Amniotic epithelial cell (primary cell): ENCODE data around the gene CNGA3.
A peak's percentile ranks its signal among the peaks of the same experiment; 100 is the strongest.

Experiments
- DNase-seq: peaks from one replicate; pipeline ENCODE4 v3.0.0-alpha.2; 2010; ENCODE audit warnings: low read depth

Gene CNGA3

DNA sequence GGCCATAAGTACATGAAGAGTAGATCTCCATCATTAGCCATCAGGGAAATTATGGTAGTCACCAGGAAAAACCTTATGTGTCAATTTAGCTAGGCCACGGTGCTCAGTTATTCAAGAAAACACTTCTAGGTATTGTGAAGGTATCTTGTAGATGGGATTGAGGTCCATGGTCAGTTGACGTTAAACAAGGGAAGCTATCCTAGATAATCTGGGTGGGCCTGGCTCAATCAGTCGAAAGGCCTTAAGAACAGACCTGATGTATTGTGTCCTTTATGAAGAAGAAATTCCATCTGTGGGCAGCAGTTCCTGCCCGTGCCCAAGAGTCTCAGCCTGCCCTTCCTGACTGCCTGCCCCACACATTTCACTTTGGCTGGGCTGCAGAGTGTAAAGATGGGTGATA lies 16.7 kb upstream of the CNGA3 start:
- no peak for DNase-seq

DNA sequence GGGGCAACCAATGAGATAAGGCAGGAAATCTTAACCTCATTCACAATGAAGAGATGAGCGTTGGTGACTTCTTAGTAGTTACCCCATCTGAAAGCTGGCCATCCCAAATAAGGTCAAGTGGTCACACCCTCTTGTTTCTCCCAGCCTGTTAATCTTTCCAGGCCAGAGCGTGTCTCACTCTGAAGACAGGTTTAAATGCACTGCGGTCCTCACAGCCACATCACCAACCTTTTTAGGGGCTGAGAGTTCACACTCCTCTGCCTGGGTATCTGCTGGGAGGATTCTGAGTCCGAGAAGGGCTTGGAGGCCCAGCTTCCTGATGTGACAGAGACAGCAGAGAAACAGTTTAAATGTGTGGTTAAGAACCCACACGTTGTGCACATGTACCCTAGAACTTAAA lies 13.3 kb upstream of the CNGA3 start:
- DNase-seq, result no peak

DNA sequence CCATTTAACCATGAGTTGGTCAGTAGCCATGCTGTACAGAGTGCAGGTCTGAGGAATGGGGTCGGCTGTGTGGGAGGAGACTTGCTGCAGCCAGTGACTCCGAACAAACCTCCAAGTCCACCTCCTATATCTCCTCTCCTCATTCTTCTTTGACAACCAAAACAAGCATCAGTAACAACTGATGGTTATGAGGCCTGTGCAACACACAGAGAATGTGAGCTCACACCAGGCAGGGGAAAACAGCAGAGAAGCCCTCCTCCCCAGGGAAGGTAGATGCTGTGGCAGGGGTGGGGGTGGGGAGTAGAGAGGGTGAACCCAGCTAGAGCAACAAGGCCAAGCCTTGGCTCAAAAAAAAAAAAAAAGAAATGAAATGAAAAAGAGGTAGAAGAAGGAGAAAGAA lies 12.3 kb upstream of the CNGA3 start:
- peak; percentile 22 for DNase-seq

DNA sequence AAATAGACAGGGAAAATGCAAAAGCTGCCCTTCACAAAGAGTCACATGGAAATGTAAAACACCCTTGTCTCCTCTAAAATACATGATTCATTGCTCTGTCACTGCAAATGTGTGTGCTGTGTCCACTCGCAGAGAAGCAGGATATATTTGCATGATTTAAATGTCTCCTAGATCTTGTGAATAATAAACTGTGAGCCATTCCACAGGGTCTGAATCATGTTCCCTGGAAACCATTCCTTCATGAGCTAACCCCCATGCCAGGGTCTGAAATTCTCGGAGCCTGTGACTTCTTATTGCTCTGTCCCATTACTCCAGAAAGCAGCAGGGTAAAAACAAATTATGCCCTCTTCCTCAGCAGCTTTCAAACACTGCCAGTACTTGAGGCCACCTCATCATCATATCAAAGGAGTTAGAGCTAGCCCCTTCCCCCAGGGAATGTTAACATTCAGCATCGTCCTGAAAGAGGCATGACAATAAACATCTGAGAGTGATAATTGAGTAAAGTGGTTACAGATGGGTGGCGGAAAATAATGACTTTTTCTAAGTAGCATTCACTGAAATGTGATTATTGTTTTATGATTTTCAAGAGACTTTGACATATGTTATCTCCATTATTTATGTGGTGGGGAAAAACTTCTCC lies 11.7 kb upstream of the CNGA3 start:
- peak; percentile 86 for DNase-seq

DNA sequence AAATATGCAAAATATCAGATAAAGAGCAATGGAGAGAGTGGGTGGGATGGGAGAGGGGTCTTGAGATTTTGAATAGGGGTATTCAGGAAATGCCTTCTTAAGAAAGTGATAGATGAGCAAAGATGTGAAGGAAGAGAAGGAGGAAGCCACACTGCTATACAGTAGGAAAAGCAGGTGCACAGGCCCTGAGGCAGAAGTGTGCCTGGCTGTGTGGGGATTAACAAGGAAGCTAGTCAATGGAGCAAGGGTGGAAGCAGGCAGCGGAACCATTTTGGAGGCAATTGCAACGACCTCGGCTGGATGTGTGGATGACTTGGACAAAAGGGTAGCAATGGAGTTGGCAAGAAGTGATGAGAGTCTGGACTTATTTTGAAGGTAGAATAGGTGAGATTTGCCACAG lies 11.0 kb upstream of the CNGA3 start:
- DNase-seq, result no peak

DNA sequence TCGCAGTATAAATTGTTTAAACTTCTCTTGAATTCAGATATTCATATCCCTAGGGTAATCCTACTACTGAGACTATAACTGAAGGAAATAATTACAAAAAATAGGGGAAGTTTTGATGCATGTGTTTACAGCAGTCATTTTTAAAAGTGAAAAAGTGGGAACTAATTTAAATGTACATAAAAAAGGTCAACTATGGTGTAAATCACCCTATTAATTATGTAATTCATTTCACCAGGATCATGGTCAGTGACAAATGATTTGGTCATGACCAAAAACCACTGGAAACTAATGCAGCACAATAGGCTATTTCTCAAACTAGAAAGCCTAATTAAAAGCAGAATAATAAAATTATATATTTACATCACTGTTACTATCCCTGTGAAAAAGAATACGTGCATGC lies 5.0 kb upstream of the CNGA3 start:
- no peak for DNase-seq

DNA sequence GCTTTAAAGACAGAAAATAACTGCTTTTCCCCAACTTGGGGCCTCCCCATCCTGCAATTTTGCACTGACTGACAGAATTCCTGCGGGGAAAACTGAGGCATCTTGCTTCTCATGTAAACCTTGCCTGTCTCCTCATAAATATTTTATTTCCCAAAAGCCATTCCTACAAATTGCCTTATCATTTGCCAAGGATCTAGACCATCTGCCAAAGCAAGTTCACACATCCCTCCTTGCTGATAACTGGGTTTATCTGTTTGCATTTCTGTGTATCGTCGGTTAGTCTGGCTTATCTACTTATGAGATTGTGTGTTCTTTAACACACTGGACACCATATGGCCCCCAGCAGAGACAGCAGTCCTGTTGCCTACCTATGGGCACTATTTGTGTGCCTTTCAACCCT lies 3.0 kb upstream of the CNGA3 start:
- DNase-seq, result no peak

DNA sequence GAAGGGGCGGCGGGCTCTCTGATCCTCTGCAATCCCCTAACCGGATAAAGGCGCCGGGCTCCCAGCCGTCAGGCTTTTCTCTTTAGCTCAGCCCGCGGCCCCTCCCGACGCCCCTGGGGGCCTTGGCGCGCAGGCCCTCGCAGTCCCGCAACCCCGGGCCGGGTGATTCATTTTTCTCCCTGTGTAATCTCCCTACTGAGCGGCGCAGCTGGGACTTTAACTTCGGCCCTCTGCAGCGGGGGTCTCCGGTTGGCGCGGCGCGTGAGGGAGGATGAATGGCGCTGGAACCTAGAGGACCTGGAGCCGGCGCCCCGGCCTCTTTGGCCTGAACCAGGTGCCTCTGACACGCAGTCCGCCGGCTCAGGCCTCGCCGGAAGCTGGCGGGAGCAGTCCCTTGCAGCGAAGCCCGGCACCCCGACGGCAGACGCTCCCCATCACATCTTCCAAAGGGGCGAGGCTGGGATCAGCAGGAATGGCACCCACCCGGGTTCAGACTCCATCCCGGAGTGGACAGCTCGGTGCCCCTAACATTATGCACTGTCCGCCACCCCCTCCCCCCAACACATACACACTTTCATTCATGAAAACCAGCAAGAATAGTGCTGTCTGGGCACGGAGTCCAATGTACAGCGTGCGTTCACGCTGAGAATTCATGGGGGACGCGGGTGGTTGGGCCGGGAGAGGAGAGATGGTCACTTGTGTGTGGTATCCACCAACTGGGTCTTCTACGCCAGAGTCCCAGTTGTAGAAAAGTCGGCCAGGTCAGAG lies 1.2 kb downstream of the CNGA3 start:
- DNase-seq, result no peak

DNA sequence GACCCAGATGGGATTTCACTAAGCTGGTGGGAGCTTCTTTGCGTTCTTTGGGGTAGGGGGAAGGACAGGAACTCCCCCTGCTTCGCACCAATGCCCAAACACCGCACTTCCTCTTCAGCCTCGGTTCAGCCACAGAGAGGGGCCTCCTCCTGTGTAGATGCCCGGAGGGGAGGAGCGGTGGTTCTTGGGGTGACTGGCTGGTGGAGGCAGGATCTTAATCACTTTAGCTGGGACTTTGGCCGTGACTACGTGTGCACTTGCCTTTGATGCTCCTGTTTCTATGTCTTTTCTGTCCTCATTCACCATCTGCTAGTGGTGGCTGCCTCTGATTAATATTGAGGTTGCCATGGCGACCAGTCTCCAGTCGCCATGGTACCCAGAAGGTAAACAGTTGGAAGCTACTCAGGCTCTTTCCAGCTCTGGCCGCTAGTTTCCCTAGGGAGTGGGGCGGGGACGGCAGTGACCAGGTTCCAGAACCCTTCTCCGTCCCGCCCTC lies 1.9 kb downstream of the CNGA3 start:
- no peak for DNase-seq

DNA sequence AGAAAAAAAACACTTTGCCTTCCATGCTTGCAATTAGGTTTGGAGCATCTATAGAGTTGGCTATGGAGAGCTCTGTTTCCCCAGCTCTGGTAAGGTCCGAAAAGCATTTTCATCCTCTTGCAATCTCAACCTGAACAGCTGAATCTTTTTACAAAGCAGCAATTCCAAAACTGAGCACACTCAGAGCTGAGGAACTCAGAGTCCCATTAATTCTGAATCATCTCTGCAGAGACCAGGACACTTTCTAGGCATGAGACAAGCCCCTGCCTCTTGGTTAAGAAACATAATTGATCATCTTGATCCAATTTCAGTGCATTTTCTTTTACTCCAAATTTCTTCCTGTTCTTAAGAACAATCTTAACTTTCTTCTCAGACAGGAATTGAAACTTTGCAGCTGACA lies 4.2 kb downstream of the CNGA3 start:
- DNase-seq, result no peak

DNA sequence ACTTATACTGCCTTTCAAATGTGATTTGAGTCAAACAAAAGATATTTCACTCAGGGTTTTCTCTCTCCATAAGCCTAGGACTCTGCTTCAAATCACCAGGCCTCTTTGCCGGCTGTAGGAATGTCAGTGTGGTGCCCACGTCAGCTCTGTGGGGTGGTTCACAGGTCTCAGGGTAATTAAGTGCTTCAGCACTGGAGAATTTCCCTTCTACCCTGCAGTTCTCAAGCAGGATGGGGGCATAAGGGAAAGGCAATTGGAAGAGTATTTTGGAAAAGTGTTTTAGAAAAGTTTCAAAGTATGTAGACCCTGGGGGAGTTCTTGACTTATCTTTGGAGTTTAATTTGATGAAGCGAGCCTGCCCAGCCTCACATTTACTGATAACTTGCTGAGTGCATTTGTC lies 9.6 kb downstream of the CNGA3 start:
- DNase-seq, result no peak

DNA sequence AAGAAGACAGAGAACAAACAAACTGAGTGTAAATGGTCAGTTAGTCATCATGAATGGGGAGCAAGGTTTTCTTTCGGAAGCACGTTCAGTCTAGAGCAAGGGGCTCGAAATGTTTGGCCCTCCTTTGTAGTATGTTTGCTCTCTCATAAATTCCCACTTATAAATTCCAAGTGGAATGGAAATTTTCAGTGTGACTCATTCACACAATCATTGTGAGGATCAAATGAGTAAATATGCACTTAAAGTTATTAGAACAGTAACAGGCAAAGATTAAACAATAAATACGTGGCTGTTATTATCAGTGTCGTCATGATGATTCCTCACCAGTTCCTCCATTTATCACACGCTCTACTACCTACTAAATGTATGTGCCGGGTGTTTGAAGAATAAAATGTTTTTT lies 10.5 kb downstream of the CNGA3 start:
- no peak for DNase-seq

DNA sequence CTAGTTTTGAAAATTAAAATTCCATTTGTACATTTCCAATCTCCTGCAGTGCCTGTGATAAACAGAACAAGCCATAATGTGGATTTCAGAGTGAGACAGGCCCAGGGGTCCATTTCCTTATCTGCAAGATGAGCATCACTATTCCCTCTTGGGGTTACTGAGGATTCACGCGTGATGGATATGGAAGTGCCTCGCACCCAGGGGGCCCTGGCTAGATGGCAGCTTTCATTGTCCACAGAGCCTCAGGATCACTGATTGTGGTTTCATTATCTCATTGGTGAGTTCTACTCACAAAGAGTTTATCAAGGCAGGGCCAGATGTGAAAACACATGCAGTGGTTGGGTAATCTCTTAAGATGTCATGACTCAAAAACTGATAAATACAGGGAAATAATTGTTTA lies 11.6 kb downstream of the CNGA3 start:
- peak; percentile 49 for DNase-seq

DNA sequence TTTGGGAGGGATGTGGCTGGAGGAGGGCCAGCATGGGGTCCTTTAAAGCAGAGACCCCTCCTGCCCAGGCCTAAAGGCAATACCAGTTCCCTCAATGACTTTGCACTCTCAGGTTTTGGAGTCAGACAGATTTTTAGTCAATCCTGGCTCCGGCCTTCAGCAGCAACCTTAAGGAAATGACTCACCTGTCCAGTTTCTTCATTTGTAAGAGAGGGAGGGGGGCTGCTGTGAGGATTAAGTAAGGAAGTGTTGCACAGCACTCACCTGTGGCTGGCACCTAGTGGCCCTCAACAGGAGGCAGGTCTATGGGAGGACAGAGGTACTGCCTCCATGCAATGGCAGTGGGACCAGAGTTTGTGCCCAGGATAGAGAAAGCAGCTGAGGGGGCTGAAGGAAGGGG lies 13.7 kb downstream of the CNGA3 start:
- no peak for DNase-seq

DNA sequence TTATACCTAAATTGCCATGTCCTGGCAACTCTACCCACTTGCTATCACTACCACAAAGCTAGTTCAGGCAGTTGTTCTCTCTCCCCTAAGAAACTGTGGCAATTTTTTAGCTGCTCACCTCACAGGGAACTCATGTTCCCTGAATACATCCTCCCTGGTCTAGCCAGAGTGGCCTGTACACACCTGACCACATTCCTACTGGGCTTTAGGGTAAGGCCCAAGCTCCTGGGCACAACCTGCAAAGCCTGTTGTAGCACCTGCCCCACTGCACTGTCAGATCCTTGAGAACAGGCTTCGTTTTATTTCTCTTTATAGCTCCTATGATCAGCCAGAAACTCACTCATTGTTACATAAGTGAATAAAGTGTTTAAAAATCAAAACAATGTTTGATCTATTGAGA lies 21.5 kb downstream of the CNGA3 start:
- no peak for DNase-seq

DNA sequence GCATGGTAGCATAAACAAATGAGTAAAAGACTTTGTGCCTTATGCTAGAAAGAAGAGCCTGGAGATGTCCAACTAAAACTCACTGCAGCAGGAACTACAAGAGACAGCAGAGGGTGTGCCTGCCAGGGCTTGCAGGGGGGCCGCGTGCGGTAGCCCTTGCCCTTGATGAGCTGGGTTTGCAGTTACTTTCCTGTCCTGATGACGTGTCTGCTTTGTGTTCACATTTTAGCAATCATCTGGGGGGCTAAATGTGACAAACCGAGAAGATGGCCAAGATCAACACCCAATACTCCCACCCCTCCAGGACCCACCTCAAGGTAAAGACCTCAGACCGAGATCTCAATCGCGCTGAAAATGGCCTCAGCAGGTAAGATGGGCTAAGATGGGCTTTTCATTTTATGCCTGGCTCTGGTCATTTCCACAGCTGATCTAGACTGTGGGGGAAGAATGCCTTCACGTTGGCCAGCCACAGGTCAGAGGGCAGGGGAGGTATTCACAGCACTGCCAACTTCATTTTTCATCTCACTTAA lies 23.5 kb downstream of the CNGA3 start:
- DNase-seq, result no peak

DNA sequence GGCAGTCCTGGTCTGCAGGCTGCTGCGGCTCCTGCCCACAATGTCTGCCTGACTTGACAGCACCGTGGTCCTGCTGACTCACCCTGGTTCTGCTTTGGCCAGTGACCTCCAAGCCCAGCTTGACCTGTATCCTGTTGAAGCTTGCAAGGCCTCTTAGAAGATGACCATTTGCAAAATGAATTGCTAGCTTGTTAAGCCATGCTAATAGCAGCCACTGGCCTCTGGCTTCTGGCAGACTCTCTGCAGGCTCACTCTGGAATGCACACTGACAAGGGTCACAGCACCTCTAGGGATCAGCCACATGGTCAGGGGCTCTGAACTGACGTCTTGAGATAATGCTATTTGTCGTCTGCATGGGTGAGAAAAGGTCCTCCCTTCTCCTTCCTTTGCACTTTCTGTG lies 25.9 kb downstream of the CNGA3 start:
- no peak for DNase-seq

DNA sequence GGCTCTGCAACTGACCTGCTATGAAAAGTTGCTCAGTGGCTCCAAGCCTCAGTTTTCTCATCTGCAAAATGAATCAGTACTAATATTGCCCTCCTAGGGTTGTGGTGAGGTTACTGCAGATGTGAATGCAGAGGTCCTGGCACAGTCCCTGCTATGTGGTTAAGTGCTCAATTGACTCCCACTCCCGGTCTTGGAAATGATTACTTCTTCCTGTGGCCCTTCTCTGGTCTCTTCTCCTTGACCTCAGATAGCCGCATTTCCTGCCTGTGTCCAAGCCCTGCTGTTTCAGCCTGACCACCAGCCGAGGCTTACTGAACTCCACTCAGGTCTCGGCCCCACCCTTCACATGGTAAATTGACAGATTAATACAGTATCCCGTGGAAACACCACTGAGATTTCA lies 26.3 kb downstream of the CNGA3 start:
- DNase-seq, result no peak

DNA sequence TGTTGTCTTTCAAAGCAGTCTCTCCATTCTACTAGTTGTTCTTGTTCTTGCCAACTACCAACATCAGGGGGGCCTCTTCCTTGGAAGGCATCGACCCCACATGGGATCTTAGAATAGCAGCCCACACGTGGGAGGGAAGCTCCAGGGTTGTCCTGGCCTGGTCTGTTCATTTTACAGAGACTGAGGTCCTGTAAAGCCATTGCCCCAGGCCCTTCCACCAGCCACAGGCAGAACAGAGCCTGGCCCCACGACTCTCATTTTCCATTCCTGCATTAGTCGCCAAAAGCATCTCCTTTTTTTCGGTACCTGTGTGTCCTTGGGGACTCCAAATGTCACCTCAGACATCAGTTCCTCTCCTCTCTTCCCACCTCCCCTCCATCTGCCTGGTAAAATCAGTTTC lies 28.0 kb downstream of the CNGA3 start:
- no peak for DNase-seq

DNA sequence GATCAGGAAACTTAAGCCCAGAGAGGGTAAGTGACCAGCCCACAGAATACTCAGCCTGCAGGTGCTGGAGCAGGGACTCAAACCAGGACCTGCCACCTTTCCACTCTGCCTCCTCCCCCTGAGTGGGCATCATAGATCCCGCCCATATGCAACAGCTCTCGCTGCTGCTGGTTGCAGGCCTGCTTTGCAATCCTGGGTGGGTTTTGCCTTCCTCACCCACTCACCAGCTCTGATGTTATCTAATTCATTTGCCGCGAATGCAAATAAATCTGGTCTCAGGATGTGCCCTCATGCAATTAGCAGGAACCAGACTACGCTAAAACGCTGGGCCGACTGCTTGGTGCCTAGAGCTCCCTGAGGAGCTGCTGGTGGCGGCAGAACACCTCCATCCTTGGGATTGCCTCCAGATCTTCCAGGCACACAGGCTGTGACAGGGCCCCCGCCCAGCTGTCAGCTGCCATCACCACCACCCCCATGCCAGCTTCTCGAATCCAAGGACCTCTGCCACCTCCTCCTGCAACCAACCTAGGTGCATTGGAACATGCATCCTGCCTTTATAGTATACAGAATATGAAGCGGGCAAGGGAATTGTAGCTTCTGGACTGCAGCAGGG lies 28.8 kb downstream of the CNGA3 start:
- no peak for DNase-seq

DNA sequence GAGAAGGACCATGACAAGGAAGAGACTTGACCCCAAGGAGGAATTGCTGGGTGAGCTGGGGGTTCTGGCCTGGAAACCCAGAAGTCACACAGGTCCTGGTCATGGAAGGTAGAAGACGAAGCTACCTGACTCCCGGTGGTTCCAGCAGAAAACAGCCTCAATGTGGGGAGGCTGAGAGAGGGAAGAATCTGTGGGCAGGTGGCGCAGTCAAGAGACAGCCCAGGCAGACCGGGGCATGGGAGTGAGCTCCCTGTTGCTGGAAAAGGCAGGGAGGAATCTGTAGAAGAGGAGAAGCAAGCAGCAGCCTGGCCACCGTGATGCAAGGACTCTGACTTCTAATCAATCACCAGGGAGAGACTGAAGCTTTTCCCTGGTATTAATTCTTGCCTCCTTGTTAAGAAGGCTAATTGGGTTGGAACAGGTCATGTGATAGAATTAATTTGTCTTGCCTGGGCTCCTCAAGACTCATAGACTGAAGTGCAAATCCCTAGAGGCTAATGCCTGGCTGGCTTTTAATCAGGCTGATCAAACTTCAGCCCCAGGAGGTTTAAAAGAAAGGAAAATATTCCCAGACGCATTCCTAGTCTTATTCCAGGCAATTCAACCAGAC lies 30.1 kb downstream of the CNGA3 start:
- no peak for DNase-seq

DNA sequence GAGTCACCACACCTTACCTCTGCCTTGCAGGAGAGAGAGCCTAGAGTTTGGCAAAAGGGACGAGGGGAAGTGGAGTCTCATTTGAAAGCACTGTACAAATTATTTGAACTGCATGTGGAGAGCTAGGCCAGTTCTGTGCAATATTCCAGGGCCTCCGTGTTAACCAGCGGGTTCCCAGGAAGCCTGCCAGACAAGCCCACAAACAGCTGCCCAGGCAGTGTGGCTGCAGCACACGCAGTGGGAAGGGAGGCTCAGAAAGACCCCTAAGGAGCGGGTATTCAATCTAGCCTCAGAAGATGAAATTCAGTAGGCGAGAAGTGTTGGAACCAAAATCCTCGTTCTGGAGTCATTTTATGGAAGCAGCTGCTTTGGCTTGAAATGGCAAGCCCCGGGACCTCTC lies 30.7 kb downstream of the CNGA3 start:
- DNase-seq, result no peak

DNA sequence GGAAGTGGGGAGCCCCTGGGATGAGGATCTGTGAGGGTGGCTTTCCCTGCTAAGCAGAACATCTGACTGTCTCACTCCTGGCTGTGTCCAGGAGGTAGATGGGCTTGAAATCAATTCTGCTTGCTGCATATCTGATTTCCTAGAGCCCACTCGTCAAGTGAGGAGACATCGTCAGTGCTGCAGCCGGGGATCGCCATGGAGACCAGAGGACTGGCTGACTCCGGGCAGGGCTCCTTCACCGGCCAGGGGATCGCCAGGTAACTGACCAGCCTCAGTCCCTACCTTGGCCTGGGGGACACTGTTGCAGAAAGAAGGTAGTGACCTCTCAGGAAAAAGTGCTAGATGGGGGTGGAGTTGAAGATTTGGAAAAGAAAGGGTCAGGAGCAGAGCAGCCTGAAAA lies 31.3 kb downstream of the CNGA3 start:
- DNase-seq, result no peak
